OCI-LY7 (cell line): ENCODE results near the gene ZNF20.

Source experiments
- EZH2phosphoT487 ChIP-seq: fragments of 200-600 bp; sonication (generic); IDR thresholded peaks from 2 replicates; pipeline ENCODE4 v1.6.1; 2018; ENCODE audit warnings: low read depth, borderline replicate concordance, mild to moderate bottlenecking, mixed run types, antibody characterized with exemption, low read length, moderate library complexity, mixed read lengths
- TF ChIP-seq, protein P1 (sequence below): fragments of 200-600 bp; sonication (generic); conservative IDR thresholded peaks from 2 replicates; pipeline ENCODE4 v1.5.1; 2014; ENCODE audit warnings: mild to moderate bottlenecking, antibody characterized with exemption, low read length, moderate library complexity, mixed read lengths

DNA sequence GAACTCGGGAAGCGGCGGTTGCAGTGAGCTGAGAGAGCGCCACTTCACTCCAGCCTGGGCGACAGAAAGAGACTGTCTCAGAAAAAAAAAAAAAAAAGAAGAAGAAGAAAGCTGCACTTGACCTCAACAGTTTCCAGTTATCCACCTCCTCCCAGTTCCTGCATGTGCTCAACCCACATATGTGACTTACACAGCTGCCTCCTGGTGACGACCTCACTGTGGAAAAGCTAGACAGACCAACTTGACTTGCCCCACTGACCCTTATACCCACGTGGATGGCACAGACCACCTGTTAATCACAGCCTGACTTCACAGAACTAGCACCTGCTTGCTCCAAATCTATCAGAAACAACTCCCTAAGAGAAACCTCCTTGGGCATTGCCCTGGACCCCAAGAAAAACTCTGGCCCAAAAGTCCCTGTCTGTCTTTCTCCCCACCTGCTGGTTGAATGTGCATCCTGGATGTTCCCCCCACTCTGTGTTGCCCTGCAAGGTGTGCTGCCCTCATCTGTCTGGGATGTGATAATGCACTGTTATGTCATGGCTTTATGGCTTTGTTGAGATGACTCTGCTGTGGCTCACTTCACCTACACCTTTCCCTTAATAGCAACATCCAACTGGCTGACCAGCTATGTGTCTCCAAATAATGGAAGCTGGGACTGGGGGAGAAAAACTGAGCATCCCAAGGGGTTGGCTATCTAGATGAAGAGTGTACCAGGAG lies 2.8 kb downstream of the ZNF20 start:
- TF ChIP-seq, protein P1, sequence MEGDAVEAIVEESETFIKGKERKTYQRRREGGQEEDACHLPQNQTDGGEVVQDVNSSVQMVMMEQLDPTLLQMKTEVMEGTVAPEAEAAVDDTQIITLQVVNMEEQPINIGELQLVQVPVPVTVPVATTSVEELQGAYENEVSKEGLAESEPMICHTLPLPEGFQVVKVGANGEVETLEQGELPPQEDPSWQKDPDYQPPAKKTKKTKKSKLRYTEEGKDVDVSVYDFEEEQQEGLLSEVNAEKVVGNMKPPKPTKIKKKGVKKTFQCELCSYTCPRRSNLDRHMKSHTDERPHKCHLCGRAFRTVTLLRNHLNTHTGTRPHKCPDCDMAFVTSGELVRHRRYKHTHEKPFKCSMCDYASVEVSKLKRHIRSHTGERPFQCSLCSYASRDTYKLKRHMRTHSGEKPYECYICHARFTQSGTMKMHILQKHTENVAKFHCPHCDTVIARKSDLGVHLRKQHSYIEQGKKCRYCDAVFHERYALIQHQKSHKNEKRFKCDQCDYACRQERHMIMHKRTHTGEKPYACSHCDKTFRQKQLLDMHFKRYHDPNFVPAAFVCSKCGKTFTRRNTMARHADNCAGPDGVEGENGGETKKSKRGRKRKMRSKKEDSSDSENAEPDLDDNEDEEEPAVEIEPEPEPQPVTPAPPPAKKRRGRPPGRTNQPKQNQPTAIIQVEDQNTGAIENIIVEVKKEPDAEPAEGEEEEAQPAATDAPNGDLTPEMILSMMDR = peak; percentile 87
- TF ChIP-seq EZH2phosphoT487 = no peak
